Ishikawa (cell line): ENCODE results near the gene NYNRIN.

ENCODE experiments used
- CEBPB ChIP-seq: IDR thresholded peaks from 2 replicates; pipeline ENCODE4 v1.6.1; 2012
- CREB1 ChIP-seq: IDR thresholded peaks from 2 replicates; pipeline ENCODE4 v1.6.1; 2012; ENCODE audit warnings: low read depth
- EGR1 ChIP-seq: IDR thresholded peaks from 2 replicates; pipeline ENCODE4 v1.6.1; 2012
- EP300 ChIP-seq: IDR thresholded peaks from 2 replicates; pipeline ENCODE4 v1.6.1; 2012; ENCODE audit warnings: borderline replicate concordance
- FOXM1 ChIP-seq: IDR thresholded peaks from 2 replicates; pipeline ENCODE4 v1.6.1; 2012; ENCODE audit warnings: low read depth, borderline replicate concordance
- MAX ChIP-seq: IDR thresholded peaks from 2 replicates; pipeline ENCODE4 v1.6.1; 2012
- NFIC ChIP-seq: IDR thresholded peaks from 2 replicates; pipeline ENCODE4 v1.6.1; 2012
- RAD21 ChIP-seq: IDR thresholded peaks from 2 replicates; pipeline ENCODE4 v1.6.1; 2012; ENCODE audit warnings: low read depth
- REST ChIP-seq: IDR thresholded peaks from 2 replicates; pipeline ENCODE4 v1.6.1; 2012; ENCODE audit warnings: low read depth, mild to moderate bottlenecking
- TAF1 ChIP-seq: IDR thresholded peaks from 2 replicates; pipeline ENCODE4 v1.6.1; 2012; ENCODE audit warnings: low read depth, mild to moderate bottlenecking
- TCF12 ChIP-seq: IDR thresholded peaks from 2 replicates; pipeline ENCODE4 v1.6.1; 2012; ENCODE audit warnings: low read depth
- TEAD4 ChIP-seq: IDR thresholded peaks from 2 replicates; pipeline ENCODE4 v1.6.1; 2012
- USF1 ChIP-seq: IDR thresholded peaks from 2 replicates; pipeline ENCODE4 v1.6.1; 2012
- YY1 ChIP-seq: IDR thresholded peaks from 2 replicates; pipeline ENCODE4 v1.6.1; 2012; ENCODE audit warnings: low read depth
- ZBTB7A ChIP-seq: IDR thresholded peaks from 2 replicates; pipeline ENCODE4 v1.6.1; 2012; ENCODE audit warnings: low read depth

NYNRIN gene

GRCh38 chr14:24389226-24389848, 9.5 kb upstream of the NYNRIN start:
- TF ChIP-seq RAD21 (no peak), USF1 (peak; percentile 80)

GRCh38 chr14:24390701-24391468, 7.9 kb upstream of the NYNRIN start:
- TF ChIP-seq YY1 (no peak), ZBTB7A (no peak)

GRCh38 chr14:24392325-24393091, 6.3 kb upstream of the NYNRIN start:
- TF ChIP-seq MAX (no peak), TCF12 (no peak), FOXM1 (no peak), USF1 (no peak), EGR1 (no peak), CEBPB (no peak), EP300 (peak; percentile 31; the same call in 1 of the 2 replicates), CREB1 (no peak), ZBTB7A (0 out of 2 replicates have a peak, but pooled peaks have one; percentile 24), REST (no peak), TAF1 (no peak), YY1 (no peak), NFIC (no peak), RAD21 (peak; percentile 22; the same call in 1 of the 2 replicates), TEAD4 (peak; percentile 75)

GRCh38 chr14:24394275-24394674, 4.5 kb upstream of the NYNRIN start:
- TF ChIP-seq FOXM1 = no peak
- TF ChIP-seq EP300 = no peak
- no peak for TF ChIP-seq ZBTB7A
- TF ChIP-seq TCF12 = no peak
- TF ChIP-seq CEBPB = no peak
- TF ChIP-seq NFIC = no peak
- TF ChIP-seq CREB1 = no peak
- TF ChIP-seq TEAD4 = no peak
- no peak for TF ChIP-seq EGR1

- no peak for TF ChIP-seq EGR1
- TF ChIP-seq TEAD4 = no peak
- no peak for TF ChIP-seq MAX
- TF ChIP-seq NFIC = no peak
- no peak for TF ChIP-seq ZBTB7A
- TF ChIP-seq FOXM1 = no peak
Observed at GRCh38 chr14:24395609-24396582, 2.9 kb upstream of the NYNRIN start.

- no peak for TF ChIP-seq EP300
- TF ChIP-seq MAX = no peak
- TF ChIP-seq ZBTB7A = no peak
- TF ChIP-seq REST = no peak
Observed at GRCh38 chr14:24397639-24398292, 1.0 kb upstream of the NYNRIN start.
